NK-92 treated with Interleukin-12 subunit alpha and Interleukin-12 subunit beta, amount 100 ng/mL, for 24 hours (cell line): ENCODE results near the gene ENDOD1.

Source experiments
- DNase-seq: peaks from one replicate; lab custom pipeline; 2025; lab: John Stamatoyannopoulos, UW

The ENDOD1 gene

GRCh38 chr11:95175818-95176380 is 86.3 kb downstream of the ENDOD1 start:
- DNase-seq: no peak
